ENCODE results near the gene DENND1A. TPM values are rescaled to one million over a fixed set of nuclear protein-coding genes. Genes with fewer than 3 reads are reported as not detected.
A peak's percentile ranks its signal among the peaks of the same experiment; 100 is the strongest.
"Not testable (repeated sequence)": the region's sequence is repeated elsewhere in the genome, so short reads cannot be mapped to it uniquely, and the experiment has no call there.

DENND1A gene
- total RNA-seq, 1 experiment from 2014 or later: 13.0 TPM

DNA sequence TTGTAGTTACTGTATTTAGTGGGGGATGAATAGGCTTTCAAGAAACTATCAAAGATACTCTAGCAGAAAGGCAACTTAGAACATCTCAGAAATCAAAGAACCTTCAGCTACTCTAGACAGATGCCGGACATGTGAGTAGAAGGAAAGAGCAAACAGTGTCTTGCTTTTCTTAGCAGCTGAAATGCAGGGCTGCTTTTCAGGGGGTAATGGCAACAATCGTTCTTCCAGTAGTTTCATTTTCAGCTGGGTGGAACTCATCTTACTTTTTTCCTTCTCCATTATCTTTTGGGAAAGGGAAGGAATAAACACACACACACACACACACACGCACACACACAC lies 292.4 kb downstream of the DENND1A start:
- intact Hi-C loops (cut with micrococcal nuclease; ENCODE audit: unreplicated experiment): no loop called here
- no peaks in the 10 kb centered on the region for H3K36me3 Mint-ChIP-seq (ENCODE audit: insufficient read depth, unreplicated experiment)
- TF ChIP-seq, protein P1, sequence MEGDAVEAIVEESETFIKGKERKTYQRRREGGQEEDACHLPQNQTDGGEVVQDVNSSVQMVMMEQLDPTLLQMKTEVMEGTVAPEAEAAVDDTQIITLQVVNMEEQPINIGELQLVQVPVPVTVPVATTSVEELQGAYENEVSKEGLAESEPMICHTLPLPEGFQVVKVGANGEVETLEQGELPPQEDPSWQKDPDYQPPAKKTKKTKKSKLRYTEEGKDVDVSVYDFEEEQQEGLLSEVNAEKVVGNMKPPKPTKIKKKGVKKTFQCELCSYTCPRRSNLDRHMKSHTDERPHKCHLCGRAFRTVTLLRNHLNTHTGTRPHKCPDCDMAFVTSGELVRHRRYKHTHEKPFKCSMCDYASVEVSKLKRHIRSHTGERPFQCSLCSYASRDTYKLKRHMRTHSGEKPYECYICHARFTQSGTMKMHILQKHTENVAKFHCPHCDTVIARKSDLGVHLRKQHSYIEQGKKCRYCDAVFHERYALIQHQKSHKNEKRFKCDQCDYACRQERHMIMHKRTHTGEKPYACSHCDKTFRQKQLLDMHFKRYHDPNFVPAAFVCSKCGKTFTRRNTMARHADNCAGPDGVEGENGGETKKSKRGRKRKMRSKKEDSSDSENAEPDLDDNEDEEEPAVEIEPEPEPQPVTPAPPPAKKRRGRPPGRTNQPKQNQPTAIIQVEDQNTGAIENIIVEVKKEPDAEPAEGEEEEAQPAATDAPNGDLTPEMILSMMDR (IDR thresholded peaks at IDR 0.05; ENCODE audit: unreplicated experiment): no peak
- no peak for DNase-seq
- no peaks in the 10 kb centered on the region for H3K9me3 Mint-ChIP-seq (ENCODE audit: low read depth, unreplicated experiment)
- no peaks in the 10 kb centered on the region for H3K27me3 Mint-ChIP-seq (ENCODE audit: unreplicated experiment)
- H3K4me1 Mint-ChIP-seq (ENCODE audit: low read depth, unreplicated experiment): no peaks in the 10 kb centered on the region
- H3K4me3 Mint-ChIP-seq (ENCODE audit: low read depth, unreplicated experiment): peak overlapping the region; percentile 68
- H3K27ac Mint-ChIP-seq (ENCODE audit: unreplicated experiment): no peak overlapping the region
- BruUV-seq (replicated peaks): no TSS peak
- CTCF ChIA-PET: interaction anchor here (0.6 kb wide), 1 partner anchor 17 kb away, joined by 7 read pairs; no protein-coding TSS in a partner anchor

DNA sequence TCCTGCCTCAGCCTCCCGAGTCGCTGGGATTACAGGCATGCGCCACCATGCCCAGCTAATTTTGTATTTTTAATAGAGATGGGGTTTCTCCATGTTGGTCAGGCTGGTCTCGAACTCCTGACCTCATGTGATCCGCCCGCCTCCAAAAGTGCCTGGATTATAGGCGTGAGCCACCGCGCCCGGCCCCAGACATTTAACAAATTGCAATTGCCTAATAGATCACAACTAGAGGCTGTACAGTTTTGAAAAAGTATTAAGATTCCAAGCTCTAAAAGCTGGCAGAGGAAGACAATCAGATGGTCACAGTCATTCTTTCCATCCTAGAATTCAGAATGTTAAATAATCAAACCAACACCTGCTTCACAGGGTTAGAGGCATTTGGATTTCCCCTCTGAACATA lies 293.1 kb downstream of the DENND1A start:
- BruUV-seq (replicated peaks); H3K27ac Mint-ChIP-seq (ENCODE audit: unreplicated experiment); H3K36me3 Mint-ChIP-seq (ENCODE audit: insufficient read depth, unreplicated experiment); intact Hi-C loops (cut with micrococcal nuclease; ENCODE audit: unreplicated experiment); H3K9me3 Mint-ChIP-seq (ENCODE audit: low read depth, unreplicated experiment); DNase-seq; H3K4me3 Mint-ChIP-seq (ENCODE audit: low read depth, unreplicated experiment); H3K4me1 Mint-ChIP-seq (ENCODE audit: low read depth, unreplicated experiment); H3K27me3 Mint-ChIP-seq (ENCODE audit: unreplicated experiment): not testable (repeated sequence)
- CTCF ChIA-PET: interaction anchor here (0.7 kb wide), 1 partner anchor 534 kb away, joined by 5 read pairs; no protein-coding TSS in a partner anchor

- no peak for DNase-seq
- H3K27ac Mint-ChIP-seq (ENCODE audit: unreplicated experiment): no peak overlapping the region
- H3K27me3 Mint-ChIP-seq (ENCODE audit: unreplicated experiment): no peaks in the 10 kb centered on the region
- H3K4me1 Mint-ChIP-seq (ENCODE audit: low read depth, unreplicated experiment): no peaks in the 10 kb centered on the region
- CTCF ChIA-PET: no interaction called here
- intact Hi-C loops (cut with micrococcal nuclease; ENCODE audit: unreplicated experiment): no loop called here
- BruUV-seq (replicated peaks): no TSS peak
- H3K4me3 Mint-ChIP-seq (ENCODE audit: low read depth, unreplicated experiment): no peak overlapping the region
- no peaks in the 10 kb centered on the region for H3K9me3 Mint-ChIP-seq (ENCODE audit: low read depth, unreplicated experiment)
- TF ChIP-seq, protein P1 (IDR thresholded peaks at IDR 0.05; ENCODE audit: unreplicated experiment): no peak
- no peaks in the 10 kb centered on the region for H3K36me3 Mint-ChIP-seq (ENCODE audit: insufficient read depth, unreplicated experiment)
These were observed 298.1 kb downstream of the DENND1A start for GRCh38 chr9:123631862-123632261.

- H3K4me1 Mint-ChIP-seq (ENCODE audit: low read depth, unreplicated experiment): no peaks in the 10 kb centered on the region
- H3K4me3 Mint-ChIP-seq (ENCODE audit: low read depth, unreplicated experiment): no peak overlapping the region
- no peak for DNase-seq
- H3K9me3 Mint-ChIP-seq (ENCODE audit: low read depth, unreplicated experiment): no peaks in the 10 kb centered on the region
- TF ChIP-seq, protein P1 (IDR thresholded peaks at IDR 0.05; ENCODE audit: unreplicated experiment): no peak
- CTCF ChIA-PET: no interaction called here
- no peaks in the 10 kb centered on the region for H3K27me3 Mint-ChIP-seq (ENCODE audit: unreplicated experiment)
- no peak overlapping the region for H3K27ac Mint-ChIP-seq (ENCODE audit: unreplicated experiment)
- intact Hi-C loops (cut with micrococcal nuclease; ENCODE audit: unreplicated experiment): no loop called here
- no peaks in the 10 kb centered on the region for H3K36me3 Mint-ChIP-seq (ENCODE audit: insufficient read depth, unreplicated experiment)
- BruUV-seq (replicated peaks): no TSS peak
These were observed 299.7 kb downstream of the DENND1A start for GRCh38 chr9:123630233-123630632.

DNA sequence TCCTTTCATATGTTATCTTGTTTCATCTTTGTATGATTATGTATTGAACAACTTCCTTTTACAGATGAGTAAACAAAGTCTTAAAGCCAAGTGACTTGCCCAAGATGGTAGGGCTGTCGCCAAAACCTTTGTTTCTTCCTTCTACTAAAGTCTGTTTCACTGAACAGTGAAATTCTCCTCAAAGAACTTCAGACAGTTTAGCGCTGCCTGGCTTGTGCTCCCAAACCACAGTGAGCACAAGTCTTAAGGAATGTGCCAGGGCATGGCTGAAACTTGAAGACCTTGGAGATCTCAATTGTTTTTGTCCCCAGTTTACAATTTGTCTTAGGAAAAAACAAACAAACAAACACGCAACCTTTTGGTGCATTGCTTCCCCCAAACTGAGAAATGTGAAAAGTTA lies 300.4 kb downstream of the DENND1A start:
- Mint-ChIP-seq H3K36me3 (ENCODE audit: insufficient read depth, unreplicated experiment) (no peaks in the 10 kb centered on the region), H3K4me3 (ENCODE audit: low read depth, unreplicated experiment) (no peak overlapping the region), H3K9me3 (ENCODE audit: low read depth, unreplicated experiment) (no peaks in the 10 kb centered on the region), H3K27ac (ENCODE audit: unreplicated experiment) (no peak overlapping the region), H3K4me1 (ENCODE audit: low read depth, unreplicated experiment) (no peaks in the 10 kb centered on the region), H3K27me3 (ENCODE audit: unreplicated experiment) (no peaks in the 10 kb centered on the region)
- TF ChIP-seq, protein P1 (IDR thresholded peaks at IDR 0.05; ENCODE audit: unreplicated experiment): no peak
- no TSS peak for BruUV-seq (replicated peaks)
- no peak for DNase-seq
- intact Hi-C loops (cut with micrococcal nuclease; ENCODE audit: unreplicated experiment): no loop called here
- CTCF ChIA-PET: no interaction called here

All from Calu3 (cell line).